Germinal center (tissue), 1 donor: ENCODE results near the gene TLR1.
"Not testable (repeated sequence)": the region's sequence is repeated elsewhere in the genome, so short reads cannot be mapped to it uniquely, and the experiment has no call there.

Source experiments
- DNase-seq: peaks from one replicate; pipeline ENCODE4 v3.0.0; 2012; ENCODE audit warnings: mixed read lengths, low spot score

Gene TLR1

DNA sequence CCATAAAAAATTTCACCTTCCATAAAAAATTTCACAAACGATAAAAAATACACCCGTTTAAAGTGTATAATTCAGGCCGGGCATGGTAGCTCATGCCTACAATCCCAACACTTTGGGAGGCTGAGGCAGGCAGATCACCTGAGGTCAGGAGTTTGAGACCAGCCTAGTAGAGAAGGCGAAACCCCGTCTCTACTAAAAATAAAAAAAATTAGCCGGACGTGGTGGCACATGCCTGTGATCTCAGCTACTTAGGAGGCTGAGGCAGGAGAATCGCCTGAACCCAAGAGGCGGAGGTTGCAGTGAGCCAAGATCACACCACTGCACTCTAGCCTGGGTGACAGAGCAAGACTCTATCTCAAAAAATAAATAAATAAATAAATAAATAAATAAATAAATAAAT, 1.7 kb upstream of the TLR1 start:
- DNase-seq: not testable (repeated sequence)

DNA sequence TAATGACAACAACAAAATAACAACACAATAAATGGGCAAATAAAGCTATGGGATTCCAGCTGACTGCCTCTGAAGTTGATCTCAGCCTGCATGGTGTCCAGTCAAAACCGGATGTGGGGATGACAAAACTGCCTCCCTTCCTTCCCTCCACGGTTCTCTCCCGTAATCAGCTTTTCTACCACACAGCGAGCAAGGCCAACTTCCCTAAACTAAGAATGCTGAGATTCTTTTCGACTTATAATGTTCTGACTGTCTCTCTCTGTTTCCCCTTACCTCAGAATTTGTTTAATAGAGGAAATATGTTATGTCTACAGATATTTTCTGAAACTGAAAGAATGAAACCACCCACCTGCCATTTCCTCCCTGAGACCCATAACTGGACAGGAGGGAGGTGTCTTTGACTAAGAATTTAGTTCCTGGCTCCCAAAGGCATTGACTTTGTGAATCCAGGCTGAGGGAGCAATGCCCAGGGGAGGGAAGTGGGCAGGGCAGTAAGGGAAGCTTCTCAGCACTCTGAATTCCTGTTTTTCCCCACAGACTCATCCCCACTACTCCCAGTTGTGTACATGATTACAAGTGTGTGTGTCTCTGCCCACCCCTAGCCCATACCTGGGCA, 1.0 kb upstream of the TLR1 start:
- DNase-seq: peak; percentile 57

- no peak for DNase-seq
Observed at GRCh38 chr4:38803833-38804653, 548 bp downstream of the TLR1 start.

DNA sequence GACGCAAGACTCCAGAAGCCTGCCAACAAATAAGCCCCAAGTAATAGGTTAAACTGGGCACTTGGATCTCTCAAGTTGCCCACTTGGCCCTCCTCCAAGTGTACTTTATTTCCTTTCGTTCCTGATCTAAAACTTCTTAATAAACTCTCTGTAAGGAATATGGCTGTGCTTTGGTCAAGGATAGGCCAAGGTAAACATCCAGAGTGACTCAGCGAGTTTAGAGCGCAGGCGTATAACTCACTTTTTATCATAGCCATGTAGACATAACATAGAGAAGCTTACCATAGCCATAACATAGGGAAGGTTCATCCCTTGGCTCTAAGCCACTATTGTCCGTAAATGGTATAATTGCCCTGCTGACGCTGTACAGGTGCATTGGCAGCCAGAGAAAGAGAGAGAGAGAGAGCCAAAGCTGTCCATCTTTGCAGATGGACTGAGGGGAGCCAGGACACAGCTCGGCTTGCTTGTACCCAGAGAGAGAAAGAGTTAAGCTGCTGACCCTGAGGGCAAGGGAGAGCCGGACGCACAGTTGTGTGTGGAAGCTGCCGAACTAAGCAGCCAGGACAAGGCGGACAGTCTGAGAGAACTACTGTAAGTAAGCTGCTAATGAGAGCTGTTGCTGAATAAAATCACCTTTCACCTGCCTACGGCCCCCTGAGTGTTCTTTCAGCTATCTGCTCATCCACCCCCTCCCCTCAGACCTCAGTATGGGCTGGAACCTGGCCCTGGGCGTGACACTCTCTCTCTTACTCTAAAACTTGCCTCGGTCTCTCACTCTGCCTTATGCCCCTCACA, 1.8 kb downstream of the TLR1 start:
- no peak for DNase-seq

GRCh38 chr4:38800961-38801450, 3.6 kb downstream of the TLR1 start:
- no peak for DNase-seq

DNA sequence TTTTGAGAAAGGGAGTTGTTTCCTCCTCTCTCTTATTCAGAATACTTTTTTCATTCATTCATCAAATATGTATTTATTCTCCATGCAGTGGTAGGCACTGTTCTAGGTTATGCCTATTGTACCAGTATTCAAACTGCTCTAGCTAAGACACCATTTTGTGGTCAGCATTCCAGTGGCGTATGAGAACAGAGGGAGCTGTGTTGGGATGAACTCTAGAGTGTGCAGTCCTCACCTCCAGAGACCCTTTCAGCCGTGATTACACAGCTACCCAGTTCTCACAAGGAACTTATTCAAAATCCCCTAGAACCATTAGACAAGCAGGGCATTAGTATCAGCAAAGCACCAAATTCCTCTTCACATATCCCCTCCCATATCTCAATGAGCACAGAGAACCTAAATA, 4.2 kb downstream of the TLR1 start:
- no peak for DNase-seq

- no peak for DNase-seq
Observed at GRCh38 chr4:38795087-38795486, 9.5 kb downstream of the TLR1 start.

DNA sequence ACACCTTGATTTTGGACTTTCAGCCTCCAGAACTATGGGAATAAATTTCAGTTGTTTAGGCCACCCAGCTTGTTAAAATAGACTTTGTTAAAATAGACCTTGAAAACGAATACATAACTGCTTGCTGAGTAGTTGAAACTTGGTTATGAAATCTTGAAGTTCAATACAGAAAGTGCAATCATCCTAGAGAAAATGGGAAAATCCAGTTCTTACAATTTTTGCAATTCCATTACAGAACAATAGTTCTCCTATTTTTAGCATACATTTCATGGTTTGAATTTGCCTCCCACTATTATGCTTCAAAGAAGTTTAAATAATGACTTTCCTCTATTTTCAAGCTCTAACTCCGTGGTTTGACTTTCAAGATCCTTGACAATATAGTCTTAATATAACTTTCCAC, 10.5 kb downstream of the TLR1 start:
- no peak for DNase-seq

DNA sequence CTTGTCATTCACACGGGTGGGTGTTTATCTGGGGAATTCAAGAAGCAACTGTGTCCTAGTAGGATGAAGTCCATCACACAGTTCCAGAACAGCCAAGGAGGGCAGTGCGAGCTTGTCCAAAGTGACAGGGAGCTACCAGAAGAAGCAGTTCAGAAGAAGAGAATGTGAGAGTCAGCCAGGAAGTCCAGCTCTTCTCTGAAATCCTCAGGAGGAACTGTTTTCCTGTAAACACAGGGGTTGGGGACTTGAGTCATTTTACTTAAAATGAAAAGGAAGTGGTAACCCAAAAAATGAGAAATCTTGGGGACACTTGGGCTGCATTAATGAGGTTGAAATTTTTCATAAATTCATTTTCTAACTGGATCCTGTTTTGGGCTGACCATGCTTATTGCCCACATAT, 13.6 kb downstream of the TLR1 start:
- no peak for DNase-seq

DNA sequence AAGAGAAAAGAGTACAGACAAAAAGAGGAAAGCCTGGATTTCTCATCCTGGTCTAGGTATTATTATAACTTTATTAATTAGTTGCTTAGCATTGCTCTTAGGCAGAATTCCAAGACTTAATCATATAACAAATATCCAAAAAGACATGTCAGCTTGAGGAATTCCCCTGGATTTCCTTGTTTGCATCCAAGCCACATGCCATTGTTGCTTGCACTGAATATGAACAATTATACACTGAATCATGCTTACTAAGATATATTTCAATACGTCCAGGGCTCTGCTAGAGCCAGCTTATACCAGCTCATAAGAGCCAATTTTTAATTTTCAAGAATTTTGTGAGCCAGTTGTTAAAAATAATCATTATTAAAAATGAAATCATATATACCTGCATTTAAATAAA, 16.3 kb downstream of the TLR1 start:
- DNase-seq: no peak

DNA sequence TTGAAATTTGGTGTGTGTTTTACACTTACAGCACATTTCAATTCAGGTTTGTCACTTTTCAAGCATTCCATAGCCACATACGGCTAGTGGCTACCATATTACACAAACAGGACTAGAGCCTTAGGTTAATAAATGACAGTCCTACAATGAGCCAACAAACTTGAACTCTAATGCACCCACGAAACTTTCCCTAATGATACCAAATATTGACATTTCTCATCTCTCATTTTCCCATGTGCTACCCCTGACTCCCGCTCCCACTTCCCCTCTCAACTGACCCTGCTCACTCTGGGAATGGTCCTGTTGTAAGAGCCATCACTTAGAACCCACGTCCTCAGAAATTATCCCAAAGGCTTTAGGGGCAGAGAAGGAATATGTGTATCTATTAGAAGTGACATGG, 16.9 kb downstream of the TLR1 start:
- DNase-seq: no peak

DNA sequence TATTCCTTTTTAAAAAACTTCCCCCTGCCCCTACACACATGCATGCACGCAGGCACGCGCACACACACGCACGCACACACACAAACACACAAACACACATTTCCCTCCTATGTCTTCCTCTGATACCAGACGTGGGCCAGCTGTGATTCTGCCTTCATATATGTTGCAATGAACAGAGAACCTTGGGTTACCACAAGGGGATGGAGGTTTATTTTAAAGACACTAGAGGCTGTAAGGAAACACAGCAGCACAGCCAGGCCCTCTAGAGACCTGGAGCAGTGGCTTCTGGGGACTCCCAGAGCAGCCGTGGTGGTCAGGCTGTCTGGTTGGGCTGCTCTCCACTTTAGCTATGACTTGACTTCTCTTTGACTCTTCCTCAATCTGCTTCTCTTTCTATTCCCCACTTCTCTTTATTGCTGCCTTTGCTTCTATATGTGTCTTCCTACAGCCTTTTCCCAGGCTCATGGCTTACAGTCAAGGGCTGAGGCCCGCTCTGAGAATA, 18.6 kb downstream of the TLR1 start:
- DNase-seq: peak; percentile 49

DNA sequence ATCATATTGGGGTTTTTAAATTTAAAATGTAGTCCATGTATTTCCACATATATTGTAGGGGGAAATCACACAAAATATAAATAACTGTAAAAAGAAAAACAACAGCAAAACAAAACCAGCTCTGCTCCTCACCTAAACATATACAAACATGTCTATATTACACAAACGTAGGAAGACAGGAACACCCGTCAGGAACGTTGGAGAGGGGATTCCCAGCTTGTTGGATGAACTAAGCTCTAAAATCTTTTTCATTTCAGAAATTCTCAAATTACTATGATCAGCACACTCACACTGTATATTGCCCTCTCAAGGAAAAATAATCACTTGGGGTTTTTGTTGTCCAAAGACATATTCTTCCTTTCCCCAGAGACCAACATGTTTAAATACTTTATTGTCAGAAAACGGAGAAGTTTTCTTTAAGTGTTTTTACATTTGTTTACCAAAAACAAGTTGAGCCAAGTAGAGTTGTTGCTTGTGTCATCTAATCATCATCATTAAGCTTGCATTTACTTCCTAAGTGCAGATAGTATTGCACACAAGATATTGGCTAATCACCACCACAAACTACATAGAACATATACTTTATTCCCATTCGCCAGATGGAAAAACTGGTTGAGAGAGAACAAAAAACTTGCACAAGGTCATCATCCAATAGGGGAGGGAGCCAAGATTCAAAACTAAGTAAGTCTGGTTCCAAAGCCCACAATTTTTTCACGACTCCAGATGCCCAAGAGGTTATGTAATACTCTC, 19.4 kb downstream of the TLR1 start:
- no peak for DNase-seq

- no peak for DNase-seq
Observed at GRCh38 chr4:38784141-38784540, 20.4 kb downstream of the TLR1 start.

DNA sequence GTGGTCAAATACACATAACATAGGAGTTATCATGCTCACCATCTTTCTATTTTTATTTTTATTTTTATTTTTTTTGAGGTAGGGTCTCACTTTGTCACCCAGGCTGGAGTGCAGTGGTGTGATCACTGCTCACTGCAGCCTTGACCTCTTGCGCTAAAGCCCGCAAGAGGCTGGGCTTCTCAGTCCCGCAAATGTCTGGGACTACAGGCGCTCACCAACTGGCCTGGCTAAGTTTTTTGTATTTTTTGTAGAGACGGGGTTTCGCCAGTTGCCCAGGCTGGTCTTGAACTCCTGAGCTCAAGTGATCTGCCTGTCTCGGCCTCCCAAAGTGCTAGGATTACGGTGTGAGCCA, 21.5 kb downstream of the TLR1 start:
- no peak for DNase-seq

DNA sequence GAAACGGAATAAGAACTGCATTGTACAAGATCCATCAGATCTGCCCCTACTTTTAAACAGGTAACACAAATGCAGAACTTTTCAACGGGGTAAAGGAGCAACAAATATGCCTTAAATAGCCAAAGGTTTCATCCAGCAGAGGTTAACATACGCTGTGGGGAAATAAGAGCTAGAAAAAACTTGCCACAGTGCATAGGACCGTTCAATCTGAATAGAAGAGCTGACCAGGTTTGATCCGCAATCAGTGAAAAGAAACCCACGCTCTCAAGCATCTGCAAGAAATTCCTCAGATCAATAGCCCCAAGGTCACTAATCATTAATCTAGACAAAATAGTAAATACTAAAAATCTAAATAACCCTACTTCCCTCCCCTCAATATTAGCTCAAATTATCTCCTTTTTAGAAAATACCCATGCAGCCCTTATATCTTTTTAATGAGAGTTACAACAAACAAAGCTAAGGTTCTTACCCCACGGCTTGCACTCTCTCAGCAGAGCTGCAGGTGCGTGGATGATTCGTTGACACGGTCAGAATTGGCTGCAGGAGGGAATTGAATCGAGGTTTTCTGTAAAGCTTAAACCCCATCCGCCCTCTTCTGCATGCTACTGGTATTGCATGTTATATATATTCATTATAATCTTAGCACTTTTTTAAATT, 22.0 kb downstream of the TLR1 start, which contains the start of gene TLR10:
Gene TLR10, minus strand, starts transcription at position 539 of the 657 bp plus-strand sequence. CDS start 7,400 bp downstream, outside the sequence.
- peak; percentile 71 for DNase-seq

DNA sequence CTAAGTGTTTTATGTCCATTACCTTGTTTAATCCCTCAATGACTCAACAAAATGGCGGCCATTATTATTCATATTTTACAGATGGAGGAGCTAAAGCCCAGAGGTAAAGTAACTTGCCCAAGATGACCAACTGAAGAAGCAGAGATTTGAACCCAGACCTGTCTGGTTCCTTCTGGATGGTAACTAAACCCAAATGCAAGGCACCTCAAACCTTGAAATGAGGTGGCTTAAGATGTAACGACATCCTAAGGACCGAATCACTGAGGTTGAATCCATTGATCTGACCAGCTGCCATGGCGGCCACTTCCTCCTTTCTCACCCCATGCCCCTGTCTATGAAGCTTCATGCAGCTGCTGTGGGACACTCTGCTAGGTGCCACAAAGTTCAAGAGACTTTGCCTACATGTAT, 22.7 kb downstream of the TLR1 start:
- DNase-seq: no peak

DNA sequence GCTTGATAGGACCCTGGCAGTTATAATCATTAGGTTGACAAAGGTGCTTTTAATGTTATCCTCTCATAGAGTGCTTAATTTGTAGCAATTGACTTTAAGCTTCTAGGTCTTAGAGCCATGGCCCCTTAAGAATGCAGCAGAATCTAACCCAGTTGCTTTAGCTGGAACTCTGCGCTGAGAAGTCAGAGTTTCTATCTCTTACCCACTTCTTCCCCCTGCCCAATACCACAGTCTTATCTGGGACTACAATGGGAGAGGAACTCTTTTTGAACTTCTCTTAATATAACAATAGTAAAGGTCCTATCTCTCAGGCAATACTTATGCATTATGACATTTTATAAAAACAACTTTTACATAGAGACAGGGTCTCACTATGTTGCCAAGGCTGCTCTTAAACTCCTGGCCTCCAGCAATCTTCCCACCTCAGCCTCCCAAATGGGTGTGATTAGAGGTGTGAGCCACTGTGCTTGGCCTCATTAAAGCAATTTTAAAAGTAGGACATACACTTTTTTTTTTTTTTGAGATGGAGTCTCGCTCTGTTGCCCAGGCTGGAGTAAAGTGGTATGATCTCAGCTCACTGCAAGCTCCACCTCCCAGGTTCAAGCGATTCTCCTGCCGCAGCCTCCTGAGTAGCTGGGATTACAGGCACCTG, 23.6 kb downstream of the TLR1 start:
- DNase-seq: no peak

- no peak for DNase-seq
Observed at GRCh38 chr4:38779790-38780189, 24.8 kb downstream of the TLR1 start.

DNA sequence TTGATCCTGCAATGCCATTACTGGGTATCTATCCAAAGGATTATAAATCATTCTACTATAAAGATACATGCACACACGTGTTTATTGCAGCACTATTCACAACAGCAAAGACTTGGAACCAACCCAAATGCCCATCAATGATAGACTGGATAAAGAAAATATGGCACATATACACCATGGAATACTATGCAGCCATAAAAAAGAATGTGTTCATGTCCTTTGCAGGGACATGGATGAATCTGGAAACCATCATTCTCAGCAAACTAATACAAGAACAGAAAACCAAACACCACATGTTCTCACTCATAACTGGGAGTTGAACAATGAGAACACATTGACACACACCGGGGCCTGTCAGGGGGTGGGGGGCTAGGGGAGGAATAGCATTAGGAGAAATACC, 26.7 kb downstream of the TLR1 start:
- not testable (repeated sequence) for DNase-seq

DNA sequence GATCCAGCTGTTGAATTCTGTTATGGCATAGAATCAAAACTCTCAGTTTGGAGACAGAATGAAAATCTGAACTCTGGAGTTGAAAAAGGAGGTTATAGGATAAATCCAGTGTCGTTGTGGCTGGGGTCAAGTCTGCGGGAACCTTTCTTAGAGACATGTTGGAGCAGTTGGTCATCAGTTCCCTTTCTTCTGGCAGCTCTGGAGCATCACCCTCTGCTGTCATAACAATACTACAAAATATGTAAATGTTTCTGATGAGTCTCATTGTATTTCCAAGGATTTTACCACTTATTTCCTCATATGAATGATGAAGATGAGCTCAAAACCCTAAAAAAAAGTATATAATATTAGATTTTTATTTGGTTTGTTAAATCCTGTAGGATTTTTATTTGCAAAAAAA, 29.3 kb downstream of the TLR1 start:
- no peak for DNase-seq
